Uterus (tissue), 2 donors: ENCODE data around the gene CFAP300.

Source experiments
- CTCF ChIP-seq, 4 experiments: fragments of 200-600 bp in 2 of 4; fragments of 450-650 bp in 2 of 4; sonication (generic) in 2 of 4; IDR thresholded peaks; one replicate each; pipeline ENCODE4 v1.5.1; 2016 to 2019; ENCODE audit warnings: antibody characterized with exemption in 4 of 4, mild to moderate bottlenecking in 2 of 4, moderate library complexity in 1 of 4
- POLR2A ChIP-seq, 2 donors: fragments of 450-650 bp; IDR thresholded peaks; one replicate each; pipeline ENCODE4 v1.6.1; 2016; ENCODE audit warnings: antibody characterized with exemption in 2 of 2, mild to moderate bottlenecking in 1 of 2, moderate library complexity in 1 of 2

- no peak for TF ChIP-seq CTCF (IDR thresholded peaks at IDR 0.05)
- TF ChIP-seq POLR2A (IDR thresholded peaks at IDR 0.05) = peak; percentile 9 to 19
These were observed 64.7 kb downstream of the CFAP300 start for GRCh38 chr11:102111787-102112508.
